OCI-LY1 (cell line): ENCODE measurements around the gene ERGIC1.

ENCODE experiments used
- H2AFZ ChIP-seq: fragments of 200-600 bp; sonication (generic), shearing (Covaris generic); 2 replicates; pipeline ENCODE4 v1.6.0; 2014; ENCODE audit warnings: antibody characterized with exemption, mild to moderate bottlenecking, low read length
- H3F3A ChIP-seq: fragments of 200-600 bp; sonication (generic), shearing (Covaris generic); 2 replicates; pipeline ENCODE4 v1.6.0; 2014; ENCODE audit warnings: mild to moderate bottlenecking, antibody characterized with exemption, low read length, moderate library complexity; ENCODE audit not compliant: insufficient read depth
- H3K27ac ChIP-seq: fragments of 200-600 bp; sonication (generic); 2 replicates; pipeline ENCODE4 v1.5.1; 2014; ENCODE audit warnings: low read length, mixed run types, mild to moderate bottlenecking, low read depth; ENCODE audit not compliant: poor library complexity, severe bottlenecking
- H3K27me3 ChIP-seq: fragments of 200-600 bp; sonication (generic); 2 replicates; pipeline ENCODE4 v1.6.0; 2014; ENCODE audit warnings: antibody characterized with exemption, mild to moderate bottlenecking, low read length, moderate library complexity; ENCODE audit not compliant: insufficient read depth
- H3K36me3 ChIP-seq: fragments of 200-600 bp; sonication (generic); 2 replicates; pipeline ENCODE4 v1.6.1; 2014; ENCODE audit warnings: mild to moderate bottlenecking, antibody characterized with exemption, low read length, moderate library complexity, mixed read lengths; ENCODE audit not compliant: insufficient read depth
- H3K4me1 ChIP-seq: fragments of 200-600 bp; sonication (generic); 2 replicates; pipeline ENCODE4 v1.5.1; 2014; ENCODE audit warnings: mild to moderate bottlenecking, low read length, moderate library complexity; ENCODE audit not compliant: insufficient read depth, severe bottlenecking
- H3K4me2 ChIP-seq: fragments of 200-600 bp; sonication (generic), shearing (Covaris generic); 2 replicates; pipeline ENCODE4 v1.6.1; 2014; ENCODE audit warnings: low read length
- H3K4me3 ChIP-seq: fragments of 200-600 bp; sonication (generic); 2 replicates; pipeline ENCODE4 v1.5.1; 2014; ENCODE audit warnings: low read length, low read depth, mild to moderate bottlenecking, mixed read lengths; ENCODE audit not compliant: poor library complexity, severe bottlenecking
- H3K79me2 ChIP-seq: fragments of 200-600 bp; shearing (Covaris generic); 2 replicates; pipeline ENCODE4 v1.6.1; 2016; ENCODE audit warnings: mixed run types, low read length, mixed read lengths; ENCODE audit not compliant: insufficient read depth
- H3K9ac ChIP-seq: fragments of 200-600 bp; sonication (generic), shearing (Covaris generic); 2 replicates; pipeline ENCODE4 v1.6.1; 2014; ENCODE audit warnings: mild to moderate bottlenecking, low read length, mixed read lengths
- H3K9me2 ChIP-seq: fragments of 200-600 bp; sonication (generic), shearing (Covaris generic); 2 replicates; pipeline ENCODE4 v1.6.1; 2014; ENCODE audit warnings: low read depth, mild to moderate bottlenecking, low read length, mixed read lengths
- H3K9me3 ChIP-seq: fragments of 200-600 bp; shearing (Covaris generic); 2 replicates; pipeline ENCODE4 v1.6.1; 2014; ENCODE audit warnings: low read length, mixed read lengths
- H4K20me1 ChIP-seq: fragments of 200-600 bp; sonication (generic), shearing (Covaris generic); 2 replicates; pipeline ENCODE4 v1.6.0; 2016; ENCODE audit warnings: mild to moderate bottlenecking, low read length; ENCODE audit not compliant: insufficient read depth
- CTCF ChIP-seq: fragments of 200-600 bp; sonication (generic), shearing (Covaris generic); IDR thresholded peaks from 2 replicates; pipeline ENCODE4 v1.5.1; 2017; ENCODE audit warnings: mild to moderate bottlenecking, antibody characterized with exemption, low read length, moderate library complexity, mixed read lengths
- EZH2 ChIP-seq: fragments of 200-600 bp; sonication (generic), shearing (Covaris generic); IDR thresholded peaks from 2 replicates; pipeline ENCODE4 v1.8.0; 2017; ENCODE audit warnings: borderline replicate concordance, mixed run types, mild to moderate bottlenecking, antibody characterized with exemption, low read length, moderate library complexity, mixed read lengths

ERGIC1 gene

GRCh38 chr5:172942556-172942955, 108.5 kb downstream of the ERGIC1 start:
- H3K4me1 ChIP-seq: no peaks in the 10 kb centered on the region
- H3K27ac ChIP-seq: no peak overlapping the region
- no peaks in the 10 kb centered on the region for H3K9me2 ChIP-seq
- no peaks in the 10 kb centered on the region for H3K79me2 ChIP-seq
- no peaks in the 10 kb centered on the region for H3K9me3 ChIP-seq
- H2AFZ ChIP-seq: no peak overlapping the region
- H3K4me2 ChIP-seq: no peak overlapping the region
- H3K36me3 ChIP-seq: peaks cover 22% of the 10 kb centered on the region; the same call in 1 of the 2 replicates
- H3K27me3 ChIP-seq: no peaks in the 10 kb centered on the region
- H3K4me3 ChIP-seq: no peak overlapping the region
- H4K20me1 ChIP-seq: no peaks in the 10 kb centered on the region
- no peak overlapping the region for H3K9ac ChIP-seq
- TF ChIP-seq CTCF (no peak), EZH2 (no peak)
- H3F3A ChIP-seq: no peaks in the 10 kb centered on the region

GRCh38 chr5:172943283-172943841, 109.3 kb downstream of the ERGIC1 start:
- H3K4me1 ChIP-seq: no peaks in the 10 kb centered on the region
- TF ChIP-seq CTCF (no peak), EZH2 (no peak)
- no peaks in the 10 kb centered on the region for H3K79me2 ChIP-seq
- no peak overlapping the region for H3K4me3 ChIP-seq
- no peak overlapping the region for H3K4me2 ChIP-seq
- no peak overlapping the region for H2AFZ ChIP-seq
- no peaks in the 10 kb centered on the region for H4K20me1 ChIP-seq
- H3K36me3 ChIP-seq: peaks cover 15% of the 10 kb centered on the region; the same call in 1 of the 2 replicates
- H3K9me2 ChIP-seq: no peaks in the 10 kb centered on the region
- no peaks in the 10 kb centered on the region for H3K27me3 ChIP-seq
- no peak overlapping the region for H3K9ac ChIP-seq
- no peaks in the 10 kb centered on the region for H3K9me3 ChIP-seq
- no peaks in the 10 kb centered on the region for H3F3A ChIP-seq
- no peak overlapping the region for H3K27ac ChIP-seq

DNA sequence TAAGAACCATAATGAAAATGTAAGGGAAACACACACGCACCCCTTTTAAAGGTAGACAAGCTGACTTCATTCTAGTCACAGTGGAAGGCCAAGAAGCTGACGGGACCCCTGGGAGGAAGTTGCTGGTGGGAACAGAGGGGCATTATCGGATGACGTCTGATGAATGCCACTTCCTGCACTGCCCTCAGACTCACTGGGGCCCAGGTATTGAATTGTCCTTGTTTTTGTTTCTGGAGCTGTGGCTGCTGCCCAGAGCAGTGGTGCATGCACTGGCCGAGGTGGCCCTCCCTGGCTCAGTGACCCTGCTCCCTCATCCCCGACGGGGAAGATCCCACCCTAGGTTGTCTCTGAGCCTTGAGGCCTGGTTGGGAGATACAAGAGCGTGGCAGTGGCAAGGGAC, 109.9 kb downstream of the ERGIC1 start:
- Histone ChIP-seq H3K27me3 (no peaks in the 10 kb centered on the region), H3K36me3 (peaks cover 15% of the 10 kb centered on the region; the same call in 1 of the 2 replicates), H2AFZ (no peak overlapping the region), H4K20me1 (no peaks in the 10 kb centered on the region), H3K27ac (no peak overlapping the region), H3K9me2 (no peaks in the 10 kb centered on the region), H3K4me3 (no peak overlapping the region), H3K4me1 (no peaks in the 10 kb centered on the region), H3K79me2 (no peaks in the 10 kb centered on the region), H3F3A (no peaks in the 10 kb centered on the region), H3K4me2 (no peak overlapping the region), H3K9ac (no peak overlapping the region), H3K9me3 (no peaks in the 10 kb centered on the region)
- no peak for TF ChIP-seq CTCF
- TF ChIP-seq EZH2: no peak
